ENCODE results near the gene ABCC6.
"Not testable (repeated sequence)": the region's sequence is repeated elsewhere in the genome, so short reads cannot be mapped to it uniquely, and the experiment has no call there.

The ABCC6 gene

DNA sequence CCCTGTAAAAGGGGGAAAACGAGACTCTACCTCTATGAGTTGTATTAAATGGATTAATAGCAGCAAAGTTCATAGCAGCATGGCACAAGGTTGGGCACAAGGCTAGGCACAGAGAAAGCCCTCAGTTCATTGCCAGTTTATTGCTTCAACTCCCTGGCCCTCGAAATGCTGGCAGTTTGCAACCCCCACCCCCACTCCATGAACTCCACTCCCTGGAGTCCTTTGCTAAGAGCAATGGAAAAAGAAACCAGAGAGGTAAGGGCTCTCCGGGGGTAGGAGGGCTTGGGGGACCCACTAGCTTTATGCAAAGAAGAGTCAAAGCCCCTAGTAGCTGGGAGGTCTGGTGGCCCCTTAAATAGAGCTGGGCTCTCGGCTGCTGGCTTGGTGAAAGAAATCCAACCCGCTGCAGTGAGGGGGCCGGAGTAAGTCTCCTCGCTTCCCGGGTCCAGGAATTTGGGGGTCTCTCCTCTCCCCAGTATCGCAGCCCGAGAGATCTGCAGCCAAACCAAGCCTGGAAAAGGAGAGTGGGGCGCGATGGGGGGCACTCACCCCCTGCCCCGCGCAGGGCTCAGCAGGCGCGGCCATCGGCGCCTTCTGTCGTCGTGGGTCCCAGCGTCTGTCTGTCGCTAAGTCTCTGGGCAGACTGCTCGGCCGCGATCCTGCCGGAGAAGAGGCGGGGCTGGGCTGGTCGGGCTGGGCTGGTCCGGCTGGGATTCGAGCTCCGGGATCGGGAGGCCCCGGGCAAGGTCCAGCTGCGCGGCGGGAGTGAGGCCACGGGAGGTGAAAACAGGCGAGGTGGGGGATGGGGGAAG, at the start of gene ABCC6:
Gene ABCC6, minus strand, starts transcription at position 645 of the 812 bp plus-strand sequence. Its CDS starts 60 bp downstream, at position 585.
- in situ Hi-C loops (cut with MboI; ENCODE audit: low sequenced_read_pairs): not testable (repeated sequence)

DNA sequence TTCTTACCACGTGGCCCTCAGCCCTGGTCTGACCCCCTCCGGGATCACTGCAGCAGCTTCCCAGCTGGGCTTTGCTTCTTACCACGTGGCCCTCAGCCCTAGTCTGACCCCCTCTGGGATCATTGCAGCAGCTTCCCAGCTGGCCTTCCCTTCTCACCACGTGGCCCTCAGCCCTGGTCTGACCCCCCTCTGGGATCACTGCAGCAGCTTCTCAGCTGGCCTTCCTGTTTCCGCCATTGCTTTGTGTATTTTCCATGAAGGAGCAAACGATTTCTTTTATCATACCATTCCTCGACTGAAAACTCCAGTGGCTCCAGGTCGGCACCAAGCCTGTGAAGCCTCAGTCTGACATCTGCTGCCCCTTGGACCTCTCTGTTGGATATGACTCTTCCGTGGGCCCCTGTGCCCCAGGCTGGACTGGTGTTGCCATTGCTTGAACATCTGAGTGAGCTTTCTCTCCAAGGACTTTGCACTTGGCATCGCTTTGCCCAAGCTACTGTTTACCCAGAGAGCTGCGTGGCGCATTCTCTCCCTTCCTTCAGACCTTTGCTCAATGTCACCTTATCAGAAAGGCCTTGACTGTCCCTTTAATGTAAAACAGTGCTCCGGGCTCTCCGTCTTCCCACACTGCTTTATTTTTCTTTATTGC, 49.4 kb upstream of the ABCC6 start:
- in situ Hi-C loops (cut with MboI; ENCODE audit: low sequenced_read_pairs): not testable (repeated sequence)

DNA sequence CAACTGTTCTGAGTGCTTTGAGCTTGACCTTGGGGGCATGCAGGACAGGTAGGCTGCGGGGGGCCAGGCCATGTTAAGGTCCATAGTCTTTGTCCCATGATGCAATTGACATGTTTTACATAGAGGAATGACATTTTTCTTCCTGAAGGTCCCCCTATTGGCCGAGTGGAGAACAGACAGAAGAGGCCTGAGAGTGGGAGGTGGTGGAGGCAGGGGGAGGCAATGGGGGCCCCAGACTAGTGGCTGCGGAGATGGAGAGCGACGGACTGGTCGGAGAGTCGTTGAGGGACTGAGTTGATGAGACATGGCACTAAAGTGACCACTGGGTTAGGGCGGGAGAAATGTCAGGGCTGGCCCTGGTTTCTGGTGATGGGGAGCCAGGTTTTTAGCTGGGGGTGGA, 48.4 kb upstream of the ABCC6 start:
- in situ Hi-C loops (cut with MboI; ENCODE audit: low sequenced_read_pairs): not testable (repeated sequence)

DNA sequence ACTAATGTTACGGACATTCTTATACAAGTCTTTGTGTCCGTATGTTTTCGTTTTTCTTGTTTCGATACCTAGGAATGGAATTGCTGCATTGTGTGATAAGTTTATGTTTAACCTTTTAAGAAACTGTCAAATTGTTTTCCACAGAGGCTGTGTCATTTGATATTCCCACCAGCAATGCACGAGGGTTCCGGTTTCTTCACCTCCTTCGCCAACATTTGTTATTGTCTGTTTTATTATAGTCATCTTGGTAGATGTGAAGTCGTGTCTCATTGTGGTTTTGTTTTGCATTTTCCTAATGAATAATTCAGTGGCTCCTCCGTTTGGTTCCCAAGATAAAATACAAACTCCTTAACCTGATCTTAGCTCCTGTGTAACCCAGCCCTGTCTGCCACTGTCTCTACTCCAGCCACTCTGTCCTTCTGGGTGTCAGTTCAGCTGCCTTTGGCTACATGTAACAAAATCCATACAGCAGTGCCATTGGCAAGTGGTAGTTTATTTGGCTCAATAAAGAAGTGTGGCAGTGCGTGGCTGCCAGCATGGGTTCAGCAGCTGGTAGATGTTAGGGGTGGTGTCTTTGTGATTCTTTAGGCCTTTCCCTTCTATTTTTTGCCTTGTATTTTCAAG, 45.0 kb upstream of the ABCC6 start:
- in situ Hi-C loops (cut with MboI; ENCODE audit: low sequenced_read_pairs): not testable (repeated sequence)

DNA sequence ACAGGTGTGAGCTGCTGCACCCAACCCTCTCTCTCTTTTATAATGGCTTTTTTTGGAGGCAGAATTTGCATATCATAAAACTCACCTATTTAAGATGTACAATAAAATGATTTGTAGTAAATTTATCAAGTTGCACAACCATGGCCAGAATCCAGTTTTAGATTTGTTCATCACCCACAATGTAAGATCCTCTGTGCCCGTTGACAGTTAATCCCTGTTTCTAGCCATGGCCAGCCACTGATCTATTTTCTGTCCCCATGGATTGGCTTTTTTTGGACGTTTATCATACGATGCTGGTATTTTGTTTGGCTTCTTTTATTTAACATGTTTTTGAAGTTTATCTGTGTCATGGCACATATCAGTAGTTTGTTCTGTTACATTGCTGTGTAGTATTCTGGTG, 44.4 kb upstream of the ABCC6 start:
- in situ Hi-C loops (cut with MboI; ENCODE audit: low sequenced_read_pairs): not testable (repeated sequence)

DNA sequence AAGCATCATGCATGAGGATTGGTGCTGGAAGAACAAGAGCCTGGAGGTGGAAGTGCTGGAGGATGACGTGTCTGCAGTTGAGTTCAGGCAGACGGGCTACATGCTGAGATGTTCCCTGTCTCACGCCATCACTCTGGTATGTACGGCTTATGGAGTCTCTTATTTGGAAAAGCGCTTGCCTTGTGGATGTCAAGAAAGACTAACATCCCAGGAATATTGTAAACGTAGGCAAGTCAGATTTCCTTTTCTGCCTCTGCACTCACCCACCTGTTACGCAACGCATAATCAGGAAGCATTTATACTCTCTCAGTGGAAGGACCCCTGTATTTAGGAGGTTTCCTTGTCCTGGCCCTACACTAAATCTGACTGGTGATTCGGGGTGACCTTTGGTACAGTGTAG, 41.8 kb upstream of the ABCC6 start:
- in situ Hi-C loops (cut with MboI; ENCODE audit: low sequenced_read_pairs): not testable (repeated sequence)

DNA sequence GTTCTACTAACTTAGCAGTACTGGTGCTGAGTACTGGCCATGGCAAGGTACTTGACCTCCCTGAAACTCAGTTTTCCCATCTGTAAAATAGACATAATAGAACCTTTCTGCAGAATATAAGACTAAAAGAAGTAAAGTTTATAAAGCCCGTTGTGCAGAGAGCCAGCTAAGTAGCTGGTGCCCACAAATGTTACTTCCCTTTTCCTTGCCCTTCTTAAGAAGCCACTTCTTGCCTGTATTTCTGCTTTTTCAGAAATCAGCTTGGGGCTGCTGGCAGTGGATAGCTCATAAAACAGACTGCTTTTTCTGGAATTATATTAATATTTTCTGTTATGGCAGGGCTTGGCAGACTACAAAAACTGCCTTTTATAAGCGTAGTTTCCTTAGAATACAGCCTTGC, 40.7 kb upstream of the ABCC6 start:
- in situ Hi-C loops (cut with MboI; ENCODE audit: low sequenced_read_pairs): not testable (repeated sequence)

DNA sequence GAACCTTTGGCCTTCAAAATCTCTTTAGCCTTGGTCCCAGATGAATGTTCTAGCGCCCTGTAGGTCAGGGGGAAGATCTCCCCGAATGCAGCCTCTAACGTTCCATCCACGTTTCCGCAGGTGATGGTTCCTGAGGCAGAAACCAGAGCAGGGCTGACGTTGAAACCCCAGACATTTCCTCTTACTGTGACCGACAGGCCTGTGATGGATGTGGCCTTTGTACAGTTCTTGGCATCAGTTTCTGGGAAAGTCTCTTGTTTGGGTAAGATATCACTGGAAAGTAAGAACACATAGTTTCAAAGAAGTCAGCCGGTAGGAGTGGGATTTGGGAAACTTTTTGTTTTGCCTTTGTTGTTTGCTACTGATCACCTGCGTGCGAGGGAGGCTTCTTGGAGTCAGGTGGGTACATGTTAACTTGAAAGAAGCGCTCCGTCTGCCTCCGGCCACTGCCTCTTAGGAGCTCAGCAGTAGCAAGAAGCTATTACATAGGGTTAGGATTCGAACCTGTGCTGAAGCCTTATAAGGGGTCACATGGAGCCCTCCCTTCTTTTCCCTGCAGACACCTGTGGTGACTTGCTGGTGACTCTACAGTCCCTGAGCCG, 39.8 kb upstream of the ABCC6 start:
- in situ Hi-C loops (cut with MboI; ENCODE audit: low sequenced_read_pairs): not testable (repeated sequence)

DNA sequence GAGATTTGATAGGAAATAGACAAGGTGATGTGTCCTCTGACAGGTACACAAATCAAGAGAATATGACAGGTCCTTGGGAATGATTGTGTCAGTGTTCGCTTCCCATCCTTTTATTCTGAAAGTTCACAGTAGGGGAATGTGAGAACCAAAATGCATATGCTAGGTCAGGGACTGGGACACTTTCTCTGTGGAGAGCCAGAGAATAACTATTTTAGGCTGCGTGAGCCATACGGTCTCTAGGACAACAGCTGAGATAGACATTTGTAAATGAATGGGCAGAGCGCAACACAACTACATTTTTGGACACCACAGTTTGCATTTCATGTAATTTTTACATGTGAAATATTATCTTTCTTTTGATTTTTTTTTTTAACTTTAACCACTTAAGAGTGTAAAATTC, 36.7 kb upstream of the ABCC6 start:
- in situ Hi-C loops (cut with MboI; ENCODE audit: low sequenced_read_pairs): not testable (repeated sequence)

DNA sequence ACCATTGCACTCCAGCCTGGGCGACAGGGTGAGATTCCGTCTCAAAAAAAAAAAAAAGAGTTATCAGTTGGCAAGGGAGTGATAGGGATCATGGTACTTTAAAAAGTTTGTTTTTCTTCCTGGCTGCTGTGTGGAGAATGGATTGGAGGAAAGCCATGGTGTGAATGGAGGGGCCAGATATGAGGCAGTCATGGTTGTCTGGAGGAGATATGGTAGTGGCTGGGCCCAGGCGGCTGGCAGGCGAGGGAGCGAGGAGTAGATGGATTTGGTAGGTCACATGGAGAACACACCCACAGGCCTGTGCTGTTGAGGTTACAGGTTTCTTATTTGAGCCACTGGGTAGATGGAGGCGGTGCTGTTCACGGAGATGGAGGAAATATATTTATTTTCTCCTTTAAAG, 35.5 kb upstream of the ABCC6 start:
- in situ Hi-C loops (cut with MboI; ENCODE audit: low sequenced_read_pairs): not testable (repeated sequence)

DNA sequence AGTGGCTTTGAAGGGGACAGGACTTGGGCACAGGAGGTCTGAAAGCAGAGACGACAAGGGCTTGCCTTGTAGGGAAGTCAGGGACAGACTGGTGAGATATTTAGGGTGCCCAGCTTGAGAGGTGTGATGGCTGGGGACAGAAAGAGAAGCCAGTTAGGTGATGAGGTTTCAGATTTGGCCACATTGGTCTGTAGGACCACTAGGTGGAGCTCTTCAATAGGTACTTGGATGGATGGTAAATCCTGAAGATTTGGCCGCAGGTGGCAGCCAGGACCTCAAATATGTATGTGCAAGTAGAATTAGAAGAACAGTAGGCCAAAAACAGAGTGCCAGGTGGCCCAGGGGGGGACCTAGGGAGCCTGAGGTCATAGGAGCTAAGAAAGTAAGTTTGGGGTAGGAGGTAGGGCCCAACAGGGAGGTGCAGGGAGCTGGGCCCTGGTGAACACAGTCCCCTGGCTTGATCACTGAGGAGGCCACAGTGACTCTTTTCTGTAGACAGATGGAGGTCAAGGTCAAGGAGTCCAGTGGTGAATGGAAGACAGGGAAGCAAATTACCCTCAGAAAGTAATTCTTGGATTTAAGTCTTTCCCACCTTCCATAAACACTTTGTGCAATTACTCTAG, 34.1 kb upstream of the ABCC6 start:
- in situ Hi-C loops (cut with MboI; ENCODE audit: low sequenced_read_pairs): not testable (repeated sequence)

DNA sequence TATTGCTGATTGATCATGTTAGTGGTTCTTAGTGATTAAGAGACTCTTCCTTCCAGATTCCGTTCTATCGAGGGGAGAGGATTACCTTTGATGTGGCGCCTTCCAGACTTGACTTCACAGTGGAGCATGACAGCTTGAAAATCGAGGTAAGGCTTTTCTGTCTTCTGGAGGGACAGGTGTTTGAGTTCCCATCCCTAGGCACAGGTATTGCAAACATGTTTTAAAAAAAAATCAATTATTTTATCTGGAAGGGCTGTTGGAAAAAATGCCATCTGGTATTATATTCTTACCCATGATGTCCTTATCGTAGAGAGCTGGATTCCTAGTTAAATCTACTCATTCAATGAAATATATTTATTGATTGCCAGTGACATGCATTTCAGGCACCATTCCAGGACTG, 29.1 kb upstream of the ABCC6 start:
- in situ Hi-C loops (cut with MboI; ENCODE audit: low sequenced_read_pairs): not testable (repeated sequence)

DNA sequence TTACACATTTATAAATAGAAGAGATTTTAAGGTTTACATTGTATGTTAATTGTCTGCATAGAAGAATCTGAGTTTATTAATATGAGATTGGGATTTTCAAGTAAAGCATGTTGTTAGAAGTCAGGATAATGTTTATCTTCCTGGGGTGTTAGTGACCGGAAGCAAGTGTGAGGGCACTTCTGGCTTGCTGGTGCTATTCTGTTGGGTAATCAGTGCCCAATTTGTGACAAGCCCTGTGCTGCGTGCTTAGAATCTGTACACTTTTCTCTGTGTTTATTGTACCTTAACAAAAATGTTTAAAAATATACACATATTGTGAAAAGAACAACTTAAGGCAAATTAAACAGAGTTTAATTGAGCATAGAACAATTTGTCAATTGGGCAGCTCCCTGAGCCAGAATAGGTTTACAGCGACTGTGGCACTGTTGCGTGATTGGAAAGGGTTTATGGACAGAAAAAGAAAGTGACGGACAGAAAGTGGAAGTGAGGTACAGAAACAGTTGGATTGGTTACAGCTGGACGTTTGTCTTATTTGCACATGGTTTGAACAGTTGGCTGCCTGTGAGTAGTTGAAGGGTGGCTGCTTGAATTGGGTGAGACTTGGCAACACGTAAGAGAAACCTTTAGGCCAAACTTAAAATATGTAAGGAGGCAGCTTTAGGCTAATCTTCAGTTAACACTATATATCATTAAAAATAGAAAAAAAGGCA, 26.5 kb upstream of the ABCC6 start:
- in situ Hi-C loops (cut with MboI; ENCODE audit: low sequenced_read_pairs): not testable (repeated sequence)

DNA sequence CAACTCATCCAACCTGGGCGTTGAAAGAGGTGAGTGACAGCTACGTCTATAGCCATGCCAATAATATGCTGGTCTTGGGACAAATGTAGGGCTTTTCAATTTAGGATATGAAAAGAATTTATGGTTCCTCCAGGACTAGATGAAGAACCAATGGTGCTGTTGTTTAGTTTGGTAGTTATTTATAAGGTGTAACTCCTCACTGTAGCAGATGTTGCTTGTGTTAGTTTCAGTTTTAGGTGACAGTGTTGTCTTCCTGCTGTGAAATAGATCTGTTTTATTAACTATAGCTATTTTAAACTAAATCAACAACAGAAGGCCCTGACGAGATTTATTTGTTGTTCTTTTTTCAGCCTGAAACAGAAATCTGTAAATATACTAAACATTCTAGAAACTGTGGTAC, 24.1 kb upstream of the ABCC6 start:
- in situ Hi-C loops (cut with MboI; ENCODE audit: low sequenced_read_pairs): not testable (repeated sequence)

DNA sequence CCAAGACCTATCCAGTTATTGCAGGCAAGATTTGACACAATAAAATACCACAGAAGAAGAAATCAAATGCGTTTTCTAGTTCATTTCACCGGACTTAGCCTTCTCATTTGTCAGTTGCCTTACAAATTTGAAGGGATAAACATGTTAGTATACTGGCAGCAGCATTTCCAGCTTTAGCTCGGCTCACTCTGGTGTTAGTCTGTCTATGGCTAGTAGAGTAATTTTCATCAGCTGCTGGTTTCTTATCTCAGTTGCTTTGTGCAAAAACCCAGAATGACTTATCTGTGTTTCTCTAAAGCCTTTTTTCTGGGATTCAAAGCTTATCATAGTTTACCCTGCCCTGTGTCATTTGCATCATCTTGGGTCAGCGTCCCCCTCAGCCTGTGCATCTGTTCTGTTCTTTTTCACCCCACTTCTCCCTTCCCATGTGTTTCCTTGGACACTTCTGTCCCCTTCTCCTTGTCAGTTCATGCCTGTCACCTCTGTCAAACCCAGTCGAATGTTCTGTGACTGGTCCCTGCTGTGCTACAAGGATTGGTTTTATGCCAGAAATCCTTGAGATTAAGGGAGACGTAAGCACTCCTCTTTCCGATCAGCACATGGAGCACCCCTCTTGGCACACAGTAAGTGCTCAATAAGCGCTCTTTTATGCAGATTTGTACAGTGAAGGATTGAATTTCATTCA, 23.4 kb upstream of the ABCC6 start:
- in situ Hi-C loops (cut with MboI; ENCODE audit: low sequenced_read_pairs): not testable (repeated sequence)

DNA sequence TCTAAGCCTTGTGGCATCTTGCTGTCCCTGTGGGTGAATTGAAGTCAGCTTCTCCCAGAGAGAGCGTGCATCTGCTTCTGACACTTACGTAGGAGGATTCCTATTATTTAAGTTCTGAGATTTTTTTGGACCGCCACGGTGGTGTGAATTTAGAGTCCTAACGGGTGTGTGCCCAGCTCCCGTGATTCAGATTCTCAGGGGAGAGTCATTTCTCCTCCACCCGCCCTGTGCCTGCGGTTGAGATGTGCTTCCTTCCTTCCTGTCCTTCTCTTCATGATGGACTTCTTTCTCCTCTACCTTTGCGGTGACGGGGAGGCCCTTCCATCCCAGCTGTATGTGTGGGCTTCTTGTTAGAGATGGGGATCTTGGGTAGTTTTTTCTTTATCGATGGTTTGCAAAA, 20.6 kb upstream of the ABCC6 start:
- in situ Hi-C loops (cut with MboI; ENCODE audit: low sequenced_read_pairs): not testable (repeated sequence)

DNA sequence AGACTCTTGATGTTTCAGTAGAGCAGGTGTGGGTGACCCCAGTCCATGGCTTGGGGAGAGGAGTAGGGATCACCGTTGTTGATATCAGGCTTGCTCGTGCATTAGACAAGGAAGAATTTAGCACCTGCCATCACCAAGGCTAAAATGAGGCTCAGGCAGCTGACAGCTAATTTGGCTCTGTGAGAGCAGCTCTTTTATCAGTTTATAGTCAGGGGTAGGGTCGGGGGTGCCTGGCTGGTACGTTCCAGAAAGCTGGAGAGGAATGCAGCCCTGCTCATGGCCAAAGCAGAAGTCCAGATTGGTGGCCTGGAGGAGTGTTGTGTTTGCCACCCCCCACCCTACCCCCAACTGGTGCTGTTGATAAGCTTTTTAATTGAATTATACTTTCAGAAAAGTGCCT, 17.4 kb upstream of the ABCC6 start:
- in situ Hi-C loops (cut with MboI; ENCODE audit: low sequenced_read_pairs): not testable (repeated sequence)

DNA sequence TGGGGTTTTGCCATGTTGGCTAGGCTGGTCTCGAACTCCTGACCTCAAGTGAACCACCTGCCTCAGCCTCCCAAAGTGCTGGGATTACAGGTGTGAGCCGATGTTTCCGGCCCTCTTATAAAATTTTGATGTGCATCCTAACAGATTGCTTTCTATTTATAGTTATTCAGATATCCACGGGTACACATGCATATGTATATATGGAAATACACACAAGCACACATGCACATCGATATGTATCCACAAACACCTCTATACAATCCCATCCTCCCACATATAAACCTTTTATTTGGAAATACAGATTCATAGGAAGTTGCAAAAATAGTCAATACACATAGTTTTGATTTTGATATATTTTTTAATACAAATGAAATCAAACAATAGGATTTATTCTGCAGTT, 14.4 kb upstream of the ABCC6 start:
- in situ Hi-C loops (cut with MboI; ENCODE audit: low sequenced_read_pairs): not testable (repeated sequence)

DNA sequence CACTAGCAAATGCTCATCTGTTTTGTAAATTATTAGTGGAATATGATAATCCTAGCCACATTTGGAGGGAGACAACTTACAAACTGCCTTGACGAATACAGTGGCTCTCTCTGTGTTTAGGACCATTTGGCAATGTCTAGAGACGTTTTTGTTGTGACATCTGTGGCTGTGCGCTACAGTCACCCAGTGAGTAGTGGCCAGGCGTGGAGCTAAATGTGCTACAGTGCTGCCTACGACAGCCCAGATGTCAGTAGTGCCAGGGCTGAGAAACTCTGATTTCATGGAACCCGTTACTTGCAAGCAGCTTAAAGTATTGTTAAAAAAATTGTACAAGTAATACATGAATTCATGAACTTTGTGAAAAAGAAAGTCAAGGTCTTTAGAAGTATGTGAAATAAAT, 13.8 kb upstream of the ABCC6 start:
- in situ Hi-C loops (cut with MboI; ENCODE audit: low sequenced_read_pairs): not testable (repeated sequence)

DNA sequence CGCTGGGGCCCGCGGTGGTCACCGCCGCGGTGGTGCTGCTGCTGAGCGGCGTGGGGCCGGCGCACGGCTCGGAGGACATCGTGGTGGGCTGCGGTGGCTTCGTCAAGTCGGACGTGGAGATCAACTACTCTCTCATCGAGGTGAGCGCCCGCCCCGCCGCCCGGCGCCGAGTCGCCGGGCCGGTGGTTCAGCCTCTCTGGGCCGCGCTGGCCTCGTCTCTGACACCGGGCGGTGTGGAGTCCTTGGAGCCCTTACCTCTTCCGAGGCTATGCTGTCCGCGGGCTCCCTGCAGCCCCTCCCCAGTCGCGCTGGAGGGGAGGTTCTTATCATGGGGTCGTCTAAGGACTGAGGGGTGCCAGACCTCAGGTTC, 9.4 kb upstream of the ABCC6 start:
- in situ Hi-C loops (cut with MboI; ENCODE audit: low sequenced_read_pairs): not testable (repeated sequence)
